ENCODE data around the gene GRB2.

DNA sequence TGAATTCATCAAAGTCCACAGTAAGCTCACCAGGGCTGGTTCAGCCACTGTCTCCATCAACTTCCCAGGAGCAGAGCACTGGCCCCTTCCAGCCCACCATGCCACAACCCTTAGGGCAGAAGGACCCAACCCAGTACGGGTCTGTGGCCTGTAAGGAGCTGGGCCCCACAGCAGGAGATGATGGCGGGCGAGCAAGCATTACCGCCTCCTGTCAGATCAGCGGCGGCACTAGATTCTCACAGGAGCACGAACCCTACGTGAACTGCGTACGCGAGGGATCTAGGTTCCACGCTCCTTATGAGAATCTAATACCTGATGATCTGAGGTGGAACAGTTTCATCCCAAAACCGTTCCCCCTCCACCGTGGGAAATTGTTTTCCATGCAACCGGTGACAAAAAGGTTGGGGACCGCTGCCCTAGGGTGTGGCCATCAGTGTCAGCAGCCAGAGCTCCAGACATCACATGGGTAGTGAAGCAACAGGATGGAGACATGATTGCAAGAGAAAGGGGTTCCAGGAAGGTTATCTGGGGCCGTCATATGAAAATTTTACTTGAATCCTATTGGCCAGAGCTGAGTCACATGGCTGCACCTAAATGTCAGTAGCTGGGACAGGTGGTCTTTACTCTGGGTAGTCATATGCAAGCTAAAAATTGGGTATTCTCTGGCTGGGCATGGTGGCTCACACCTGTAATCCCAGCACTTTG lies 103.8 kb downstream of the GRB2 start:
- TF ChIP-seq, protein P1, sequence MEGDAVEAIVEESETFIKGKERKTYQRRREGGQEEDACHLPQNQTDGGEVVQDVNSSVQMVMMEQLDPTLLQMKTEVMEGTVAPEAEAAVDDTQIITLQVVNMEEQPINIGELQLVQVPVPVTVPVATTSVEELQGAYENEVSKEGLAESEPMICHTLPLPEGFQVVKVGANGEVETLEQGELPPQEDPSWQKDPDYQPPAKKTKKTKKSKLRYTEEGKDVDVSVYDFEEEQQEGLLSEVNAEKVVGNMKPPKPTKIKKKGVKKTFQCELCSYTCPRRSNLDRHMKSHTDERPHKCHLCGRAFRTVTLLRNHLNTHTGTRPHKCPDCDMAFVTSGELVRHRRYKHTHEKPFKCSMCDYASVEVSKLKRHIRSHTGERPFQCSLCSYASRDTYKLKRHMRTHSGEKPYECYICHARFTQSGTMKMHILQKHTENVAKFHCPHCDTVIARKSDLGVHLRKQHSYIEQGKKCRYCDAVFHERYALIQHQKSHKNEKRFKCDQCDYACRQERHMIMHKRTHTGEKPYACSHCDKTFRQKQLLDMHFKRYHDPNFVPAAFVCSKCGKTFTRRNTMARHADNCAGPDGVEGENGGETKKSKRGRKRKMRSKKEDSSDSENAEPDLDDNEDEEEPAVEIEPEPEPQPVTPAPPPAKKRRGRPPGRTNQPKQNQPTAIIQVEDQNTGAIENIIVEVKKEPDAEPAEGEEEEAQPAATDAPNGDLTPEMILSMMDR (conservative IDR thresholded peaks at IDR 0.05; ENCODE audit: low read depth, low read length) = no peak
- no peak for TF ChIP-seq EZH2 (IDR thresholded peaks at IDR 0.05; ENCODE audit: borderline replicate concordance, low read depth, low read length, poor library complexity, severe bottlenecking)

All from A673 (cell line).